H9 (cell line): ENCODE results near the gene KDR. TPM values are rescaled to one million over a fixed set of nuclear protein-coding genes. Genes with fewer than 3 reads are reported as not detected.

ENCODE experiments used
- DNase-seq: peaks from one replicate; pipeline ENCODE4 v3.0.0-alpha.2; 2017
- H2AFZ ChIP-seq: one replicate; pipeline ENCODE4 v1.6.1; 2013; ENCODE audit warnings: mild to moderate bottlenecking, low read length, control low read depth, moderate library complexity
- H2AK5ac ChIP-seq: 2 replicates; pipeline ENCODE4 v1.6.1; 2013; ENCODE audit warnings: low read length, control low read depth, mixed read lengths; ENCODE audit not compliant: insufficient read length
- H2BK120ac ChIP-seq: one replicate; pipeline ENCODE4 v1.6.1; 2013; ENCODE audit warnings: low read depth, mild to moderate bottlenecking, low read length, control low read depth, inconsistent platforms; ENCODE audit not compliant: poor library complexity, severe bottlenecking
- H2BK12ac ChIP-seq: 2 replicates; pipeline ENCODE4 v1.6.1; 2013; ENCODE audit warnings: low read length, control low read depth, mixed read lengths, low read depth; ENCODE audit not compliant: insufficient read length
- H2BK15ac ChIP-seq: 2 replicates; pipeline ENCODE4 v1.6.1; 2013; ENCODE audit warnings: low read depth, low read length, control low read depth
- H2BK20ac ChIP-seq: one replicate; pipeline ENCODE4 v1.6.1; 2013; ENCODE audit warnings: low read depth, mild to moderate bottlenecking, low read length, control low read depth, inconsistent platforms; ENCODE audit not compliant: poor library complexity, severe bottlenecking
- H2BK5ac ChIP-seq: 2 replicates; pipeline ENCODE4 v1.6.1; 2013; ENCODE audit warnings: low read length, control low read depth, mixed read lengths; ENCODE audit not compliant: insufficient read length
- H3K14ac ChIP-seq: 2 replicates; pipeline ENCODE4 v1.6.1; 2013; ENCODE audit warnings: low read length, control low read depth; ENCODE audit not compliant: insufficient read depth
- H3K18ac ChIP-seq: 2 replicates; pipeline ENCODE4 v1.6.1; 2013; ENCODE audit warnings: low read depth, mild to moderate bottlenecking, mixed read lengths, low read length, control low read depth; ENCODE audit not compliant: insufficient read length
- H3K23ac ChIP-seq: 2 replicates; pipeline ENCODE4 v1.6.1; 2013; ENCODE audit warnings: low read length, control low read depth, mixed read lengths, low read depth; ENCODE audit not compliant: insufficient read length
- H3K23me2 ChIP-seq: 2 replicates; pipeline ENCODE4 v1.6.1; 2013; ENCODE audit warnings: low read depth, mild to moderate bottlenecking, mixed read lengths, low read length, control low read depth; ENCODE audit not compliant: insufficient read length, poor library complexity, severe bottlenecking
- H3K27ac ChIP-seq: 2 replicates; pipeline ENCODE4 v1.5.1; 2013; ENCODE audit warnings: low read length, control low read depth, mixed read lengths, low read depth; ENCODE audit not compliant: insufficient read length
- H3K27me3 ChIP-seq: 2 replicates; pipeline ENCODE4 v1.6.1; 2013; ENCODE audit warnings: low read length, control low read depth, inconsistent platforms; ENCODE audit not compliant: insufficient read depth
- H3K4ac ChIP-seq: 2 replicates; pipeline ENCODE4 v1.6.1; 2013; ENCODE audit warnings: low read depth, mild to moderate bottlenecking, control low read depth, inconsistent platforms, low read length, moderate library complexity
- H3K4me1 ChIP-seq: 2 replicates; pipeline ENCODE4 v1.6.1; 2013; ENCODE audit warnings: low read length, control low read depth, inconsistent platforms; ENCODE audit not compliant: insufficient read depth
- H3K4me2 ChIP-seq: 2 replicates; pipeline ENCODE4 v1.6.1; 2013; ENCODE audit warnings: low read length, control low read depth, mixed read lengths; ENCODE audit not compliant: insufficient read length, insufficient read depth
- H3K56ac ChIP-seq: 2 replicates; pipeline ENCODE4 v1.6.1; 2013; ENCODE audit warnings: low read depth, mild to moderate bottlenecking, mixed read lengths, low read length, control low read depth; ENCODE audit not compliant: insufficient read length
- H3K79me1 ChIP-seq: 2 replicates; pipeline ENCODE4 v1.6.1; 2013; ENCODE audit warnings: low read depth, mild to moderate bottlenecking, moderate library complexity, low read length, control low read depth, inconsistent platforms; ENCODE audit not compliant: insufficient read depth, poor library complexity, severe bottlenecking
- H3K79me2 ChIP-seq: 2 replicates; pipeline ENCODE4 v1.6.1; 2013; ENCODE audit warnings: low read length, control low read depth, inconsistent platforms; ENCODE audit not compliant: insufficient read depth
- H3K9ac ChIP-seq: 2 replicates; pipeline ENCODE4 v1.6.1; 2013; ENCODE audit warnings: low read length, control low read depth, mixed read lengths; ENCODE audit not compliant: insufficient read length; ENCODE audit errors: extremely low read depth
- H3K9me3 ChIP-seq: one replicate; pipeline ENCODE4 v1.6.1; 2013; ENCODE audit warnings: low read depth, low read length, inconsistent platforms; ENCODE audit not compliant: control insufficient read depth
- H3T11ph ChIP-seq: one replicate; pipeline ENCODE4 v1.6.1; 2013; ENCODE audit warnings: mild to moderate bottlenecking, low read length, control low read depth, inconsistent platforms
- H4K20me1 ChIP-seq: one replicate; pipeline ENCODE4 v1.6.1; 2013; ENCODE audit not compliant: control insufficient read depth, insufficient read length, insufficient read depth
- H4K5ac ChIP-seq: 2 replicates; pipeline ENCODE4 v1.6.1; 2013; ENCODE audit warnings: low read depth, mild to moderate bottlenecking, mixed read lengths, low read length, control low read depth; ENCODE audit not compliant: insufficient read length
- H4K8ac ChIP-seq: replicated peaks from 2 replicates; pipeline ENCODE4 v1.6.1; 2013; ENCODE audit warnings: low read length, control low read depth, mixed read lengths, low read depth; ENCODE audit not compliant: insufficient read length
- H4K91ac ChIP-seq: 2 replicates; pipeline ENCODE4 v1.6.1; 2013; ENCODE audit warnings: low read depth, mild to moderate bottlenecking, moderate library complexity, mixed read lengths, low read length, control low read depth; ENCODE audit not compliant: insufficient read length
- H3K27ac Mint-ChIP-seq, 3 experiments: 2 replicates in 2 of 3; 3 replicates in 1 of 3; pipeline ENCODE4 v1.8.0; 2020 to 2021; ENCODE audit warnings: mixed read lengths in 3 of 3, mild to moderate bottlenecking in 1 of 3, moderate library complexity in 1 of 3
- H3K27me3 Mint-ChIP-seq: 2 replicates; pipeline ENCODE4 v1.8.0; 2021; ENCODE audit warnings: low read depth, mild to moderate bottlenecking, moderate library complexity, mixed read lengths
- H3K36me3 Mint-ChIP-seq, 3 experiments: 2 replicates in 2 of 3; 3 replicates in 1 of 3; pipeline ENCODE4 v1.8.0; 2020 to 2021; ENCODE audit warnings: low read depth in 3 of 3, mixed read lengths in 3 of 3; ENCODE audit not compliant: insufficient read depth in 1 of 3
- H3K4me1 Mint-ChIP-seq, 2 experiments: 2 replicates each; pipeline ENCODE4 v1.8.0; 2020; ENCODE audit warnings: mixed read lengths in 2 of 2
- H3K4me3 Mint-ChIP-seq, 2 experiments: 2 replicates in 1 of 2; 3 replicates in 1 of 2; pipeline ENCODE4 v1.8.0; 2020 to 2021; ENCODE audit warnings: mild to moderate bottlenecking in 2 of 2, mixed read lengths in 2 of 2, moderate library complexity in 1 of 2
- H3K9me3 Mint-ChIP-seq, 2 experiments: 2 replicates in 1 of 2; 3 replicates in 1 of 2; pipeline ENCODE4 v1.8.0; 2020; ENCODE audit warnings: mild to moderate bottlenecking in 2 of 2, mixed read lengths in 2 of 2, moderate library complexity in 1 of 2
- WGBS: extraction: QIAGEN DNeasy Blood & Tissue Kit; methylation state at CpG from one replicate; pipeline ENCODE4 v1.1.7; 2013; ENCODE audit warnings: missing lambda C conversion rate, low lambda C conversion rate, mixed read lengths; ENCODE audit not compliant: insufficient read length; ENCODE audit errors: extremely low coverage; 5-methylcytosine and 5-hydroxymethylcytosine counted together
- total RNA-seq: library from RNA; stranded (reverse); gene quantifications from 2 replicates; pipeline ENCODE4 v1.2.1, GENCODE V29; 2021
- TF ChIP-seq, protein P1 (sequence below): fragments of 200-600 bp; sonication (generic); conservative IDR thresholded peaks from 3 replicates; pipeline ENCODE4 v1.8.0; 2021; ENCODE audit warnings: antibody characterized with exemption, mild to moderate bottlenecking

Gene KDR
- total RNA-seq, 1 experiment from 2014 or later, result 51.4 TPM

DNA sequence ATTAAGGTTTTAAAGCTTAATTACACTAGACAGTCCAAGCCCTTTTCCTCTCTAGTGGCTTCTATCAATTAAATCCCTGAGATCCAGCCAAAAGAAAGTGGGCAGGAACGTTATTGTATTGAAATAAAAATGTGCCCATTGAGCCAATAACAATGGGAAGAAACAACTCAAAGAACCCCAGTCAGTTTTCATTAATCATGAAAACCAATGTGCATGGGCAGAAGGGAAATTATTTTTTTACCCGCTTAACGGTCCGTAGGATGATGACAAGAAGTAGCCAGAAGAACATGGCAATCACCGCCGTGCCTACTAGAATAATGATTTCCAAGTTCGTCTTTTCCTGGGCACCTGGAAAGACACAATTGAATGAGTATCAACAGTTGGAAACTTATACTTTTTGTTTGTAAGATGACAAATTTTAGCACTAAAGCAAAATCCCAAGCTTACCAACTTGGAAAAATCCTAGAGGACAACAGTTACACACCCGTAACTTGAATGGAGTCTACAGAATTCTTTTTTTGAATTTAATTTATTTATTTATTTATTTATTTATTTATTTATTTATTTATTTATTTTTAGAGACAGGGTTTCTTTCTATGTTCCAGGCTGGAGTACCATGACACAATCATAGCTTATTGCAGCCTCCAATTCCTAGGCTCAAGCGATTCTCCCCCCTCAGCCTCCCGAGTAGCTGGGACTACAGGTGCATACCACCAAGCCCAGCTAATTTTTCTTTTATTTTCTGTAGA is 26.8 kb downstream of the KDR start:
- Mint-ChIP-seq H3K27me3 (no peaks in the 10 kb centered on the region), H3K27ac (no peak overlapping the region), H3K36me3 (peaks cover 32 to 94% (median 40%) of the 10 kb centered on the region in 3 experiments; a peak in 5 of 7 replicates), H3K9me3 (no peaks in the 10 kb centered on the region), H3K4me1 (no peaks in the 10 kb centered on the region), H3K4me3 (no peak overlapping the region)
- Histone ChIP-seq H3K4me2 (no peak overlapping the region), H3K23ac (no peak overlapping the region), H3K4ac (no peak overlapping the region), H3K79me1 (no peaks in the 10 kb centered on the region), H2BK15ac (no peak overlapping the region), H2BK120ac (no peak overlapping the region), H3K23me2 (no peaks in the 10 kb centered on the region), H2BK20ac (no peak overlapping the region), H2BK5ac (no peak overlapping the region), H3K56ac (no peak overlapping the region), H3K27ac (no peak overlapping the region), H3K14ac (no peak overlapping the region), H3K9me3 (no peaks in the 10 kb centered on the region), H3T11ph (no peak overlapping the region), H4K8ac (no peak overlapping the region), H3K4me1 (no peaks in the 10 kb centered on the region), H2AK5ac (no peak overlapping the region), H3K27me3 (no peaks in the 10 kb centered on the region), H3K18ac (no peak overlapping the region), H2BK12ac (no peak overlapping the region), H4K20me1 (no peaks in the 10 kb centered on the region), H3K79me2 (no peaks in the 10 kb centered on the region), H4K91ac (no peak overlapping the region), H2AFZ (no peak overlapping the region), H4K5ac (no peak overlapping the region), H3K9ac (no peak overlapping the region)
- WGBS, result no CpG with 5 or more reads among the region's 10 CpGs
- no peak for DNase-seq
- TF ChIP-seq, protein P1, sequence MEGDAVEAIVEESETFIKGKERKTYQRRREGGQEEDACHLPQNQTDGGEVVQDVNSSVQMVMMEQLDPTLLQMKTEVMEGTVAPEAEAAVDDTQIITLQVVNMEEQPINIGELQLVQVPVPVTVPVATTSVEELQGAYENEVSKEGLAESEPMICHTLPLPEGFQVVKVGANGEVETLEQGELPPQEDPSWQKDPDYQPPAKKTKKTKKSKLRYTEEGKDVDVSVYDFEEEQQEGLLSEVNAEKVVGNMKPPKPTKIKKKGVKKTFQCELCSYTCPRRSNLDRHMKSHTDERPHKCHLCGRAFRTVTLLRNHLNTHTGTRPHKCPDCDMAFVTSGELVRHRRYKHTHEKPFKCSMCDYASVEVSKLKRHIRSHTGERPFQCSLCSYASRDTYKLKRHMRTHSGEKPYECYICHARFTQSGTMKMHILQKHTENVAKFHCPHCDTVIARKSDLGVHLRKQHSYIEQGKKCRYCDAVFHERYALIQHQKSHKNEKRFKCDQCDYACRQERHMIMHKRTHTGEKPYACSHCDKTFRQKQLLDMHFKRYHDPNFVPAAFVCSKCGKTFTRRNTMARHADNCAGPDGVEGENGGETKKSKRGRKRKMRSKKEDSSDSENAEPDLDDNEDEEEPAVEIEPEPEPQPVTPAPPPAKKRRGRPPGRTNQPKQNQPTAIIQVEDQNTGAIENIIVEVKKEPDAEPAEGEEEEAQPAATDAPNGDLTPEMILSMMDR, result no peak
